ENCODE data around the gene CENPH.
"Not testable (repeated sequence)": the region's sequence is repeated elsewhere in the genome, so short reads cannot be mapped to it uniquely, and the experiment has no call there.

Gene CENPH, protein sequence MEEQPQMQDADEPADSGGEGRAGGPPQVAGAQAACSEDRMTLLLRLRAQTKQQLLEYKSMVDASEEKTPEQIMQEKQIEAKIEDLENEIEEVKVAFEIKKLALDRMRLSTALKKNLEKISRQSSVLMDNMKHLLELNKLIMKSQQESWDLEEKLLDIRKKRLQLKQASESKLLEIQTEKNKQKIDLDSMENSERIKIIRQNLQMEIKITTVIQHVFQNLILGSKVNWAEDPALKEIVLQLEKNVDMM

DNA sequence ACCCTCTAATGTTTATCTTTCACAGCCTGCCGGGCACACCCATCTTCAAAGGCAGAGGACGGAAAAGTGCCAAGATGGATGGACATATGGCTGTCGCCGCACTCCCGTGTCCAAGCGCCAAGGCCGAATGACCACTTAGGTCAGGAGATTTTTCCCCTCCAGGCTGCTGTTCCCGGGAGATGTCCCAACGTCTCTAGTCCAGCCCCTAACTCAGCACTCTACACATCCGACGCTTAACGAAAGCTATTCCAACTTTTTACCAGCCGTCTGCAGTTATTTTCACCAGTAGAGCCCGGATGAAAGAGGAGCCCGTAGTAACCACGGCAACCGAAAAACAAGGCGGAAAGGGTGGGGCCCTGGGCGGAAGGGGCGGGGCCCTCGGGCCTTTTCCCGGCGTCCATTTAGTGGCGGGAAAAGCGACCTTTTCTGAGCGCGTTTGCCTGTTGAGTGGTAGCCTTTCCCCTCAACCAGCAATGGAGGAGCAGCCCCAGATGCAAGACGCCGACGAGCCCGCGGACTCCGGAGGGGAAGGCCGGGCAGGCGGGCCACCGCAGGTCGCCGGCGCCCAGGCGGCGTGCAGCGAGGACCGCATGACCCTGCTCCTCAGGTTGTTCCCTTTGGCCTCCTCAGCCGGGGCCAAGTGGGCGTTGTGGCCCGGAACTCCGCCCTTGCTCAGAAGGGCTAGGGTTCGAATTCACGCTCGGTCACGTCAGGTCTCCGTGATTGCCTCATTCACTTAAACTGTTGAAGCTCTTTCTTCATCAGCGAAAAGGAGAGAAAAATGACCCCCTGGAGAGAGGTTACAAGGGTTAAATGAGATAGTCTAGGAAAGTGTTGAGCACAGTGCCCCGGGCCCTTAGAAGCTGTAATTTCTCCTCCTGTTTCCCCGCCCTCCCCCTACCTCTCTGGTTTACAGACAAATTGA, at the start of gene CENPH:
Gene CENPH, plus strand, starts transcription at position 422 of the 925 bp plus-strand sequence. Its CDS starts 52 bp downstream, at position 474.
- peak; percentile 97 for DNase-seq (ENCODE audit: low spot score)

DNA sequence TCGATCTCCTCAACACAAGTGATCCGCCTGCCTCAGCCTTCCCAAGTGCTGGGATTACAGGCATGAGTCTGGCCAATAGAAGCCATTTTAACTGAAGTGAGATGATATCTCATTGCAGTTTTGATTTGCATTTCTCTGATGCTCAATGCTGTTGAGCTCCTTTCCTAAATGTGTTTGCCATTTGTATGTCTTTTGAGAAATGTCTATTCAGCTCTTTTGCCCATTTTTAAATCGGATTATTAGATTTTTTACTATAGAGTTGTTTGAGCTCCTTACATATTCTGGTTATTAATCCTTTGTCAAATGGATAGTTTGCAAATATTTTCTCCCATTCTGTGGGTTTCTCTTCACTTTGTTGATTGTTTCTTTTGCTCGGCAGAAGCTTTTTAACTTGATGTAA, 49.1 kb upstream of the CENPH start:
- not testable (repeated sequence) for DNase-seq (ENCODE audit: low spot score)

DNA sequence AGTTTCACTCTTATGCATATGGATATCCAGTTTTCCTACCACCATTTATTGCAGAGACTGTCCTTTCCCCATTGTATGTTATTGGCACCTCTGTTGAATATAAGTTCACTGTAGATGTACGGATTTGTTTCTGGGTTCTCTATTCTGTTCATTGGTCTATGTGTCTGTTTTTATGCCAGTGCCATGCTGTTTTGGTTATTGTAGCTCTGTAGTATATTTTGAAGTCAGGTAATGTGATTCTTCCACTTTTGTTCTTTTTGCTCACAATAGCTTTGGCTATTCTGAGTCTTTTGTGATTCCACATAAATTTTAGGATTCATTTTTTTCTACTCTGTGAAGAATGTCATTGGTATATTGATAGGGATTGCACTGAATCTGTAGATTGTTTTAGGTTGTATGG, 48.6 kb upstream of the CENPH start:
- DNase-seq (ENCODE audit: low spot score) = no peak

DNA sequence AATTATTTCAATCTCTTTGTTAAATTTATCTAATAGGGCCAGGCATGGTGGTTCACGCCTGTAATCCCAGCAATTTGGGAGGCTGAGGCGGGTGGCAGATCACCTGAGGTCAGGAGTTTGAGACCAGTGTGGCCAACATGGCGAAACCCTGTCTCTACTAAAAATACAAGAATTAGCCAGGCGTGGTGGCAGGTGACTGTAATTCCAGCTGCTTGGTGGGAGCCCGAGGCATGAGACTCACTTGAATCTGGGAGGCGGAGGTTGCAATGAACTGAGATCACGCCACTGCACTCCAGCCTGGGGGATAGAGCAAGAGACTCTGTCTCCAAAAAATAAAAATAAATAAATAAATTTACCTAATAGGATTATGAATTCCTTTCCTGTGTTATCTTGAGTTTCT, 40.8 kb upstream of the CENPH start:
- DNase-seq (ENCODE audit: low spot score) = not testable (repeated sequence)

DNA sequence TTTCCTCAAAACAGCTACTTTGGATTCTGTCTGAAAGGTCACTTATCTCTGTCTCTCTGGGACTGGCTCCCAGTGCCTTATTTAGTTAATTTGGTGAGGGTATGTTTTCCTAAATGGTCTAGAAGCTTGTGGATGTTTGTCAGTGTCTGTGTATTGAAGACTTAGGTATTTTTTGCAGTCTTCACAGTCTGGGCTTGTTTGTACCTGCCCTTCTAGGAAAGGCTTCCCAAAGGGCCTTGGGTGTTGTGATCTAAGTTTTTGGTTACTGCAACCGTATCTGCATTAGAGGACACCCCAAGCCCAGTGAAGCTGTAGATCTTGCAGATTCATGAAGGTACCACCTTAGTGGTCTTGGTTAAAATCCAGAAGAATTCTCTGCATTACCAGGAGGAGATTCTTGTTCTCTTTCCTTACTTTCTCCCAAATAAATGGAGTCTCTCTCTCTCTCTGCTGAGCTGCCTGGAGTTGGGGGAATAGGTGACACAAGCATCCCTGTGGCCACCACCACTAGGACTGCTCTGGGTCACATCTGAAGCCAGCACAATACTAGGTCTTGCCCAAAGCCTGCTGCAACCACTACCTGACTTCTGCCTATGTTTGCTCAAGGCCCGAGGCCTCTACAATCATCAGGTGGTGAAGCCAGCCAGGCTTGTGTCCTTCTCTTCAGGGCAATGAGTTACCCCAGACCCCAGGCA, 40.3 kb upstream of the CENPH start:
- DNase-seq (ENCODE audit: low spot score) = no peak

DNA sequence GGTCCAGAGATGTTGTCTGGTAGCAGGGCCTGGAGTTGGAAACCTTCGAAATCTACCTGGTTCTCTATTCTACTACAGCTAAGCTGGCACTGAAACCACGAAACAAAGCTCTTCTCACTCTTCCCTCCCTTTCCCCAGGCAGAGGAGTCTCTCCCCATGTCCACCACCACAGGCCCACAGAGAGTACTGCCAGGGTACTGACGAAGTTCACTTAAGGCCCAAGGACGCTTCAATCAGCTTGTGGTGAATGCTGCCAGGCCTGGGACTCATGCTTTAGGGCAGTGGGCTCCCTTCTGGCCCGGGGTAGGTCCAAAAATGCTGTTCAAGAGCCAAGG, 39.7 kb upstream of the CENPH start:
- DNase-seq (ENCODE audit: low spot score) = no peak

DNA sequence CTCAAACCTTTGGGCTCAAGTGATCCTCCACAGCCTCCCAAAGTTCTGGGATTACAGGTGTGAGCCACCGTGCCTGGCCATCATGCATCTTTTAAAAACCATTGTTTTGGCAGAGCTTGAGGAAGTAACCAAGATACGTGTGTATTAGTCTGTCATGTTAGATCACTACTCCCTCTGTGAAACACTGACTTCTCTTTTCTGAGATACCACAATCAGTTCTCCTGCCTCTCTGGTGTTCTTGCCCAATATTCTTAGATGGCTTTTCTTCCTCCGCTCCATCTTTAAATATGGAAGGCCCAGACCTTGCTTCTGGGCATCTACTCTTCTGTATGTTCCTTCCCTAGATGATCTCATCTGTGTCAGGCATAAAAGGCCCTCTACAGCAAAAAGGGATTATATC, 36.7 kb upstream of the CENPH start:
- no peak for DNase-seq (ENCODE audit: low spot score)

DNA sequence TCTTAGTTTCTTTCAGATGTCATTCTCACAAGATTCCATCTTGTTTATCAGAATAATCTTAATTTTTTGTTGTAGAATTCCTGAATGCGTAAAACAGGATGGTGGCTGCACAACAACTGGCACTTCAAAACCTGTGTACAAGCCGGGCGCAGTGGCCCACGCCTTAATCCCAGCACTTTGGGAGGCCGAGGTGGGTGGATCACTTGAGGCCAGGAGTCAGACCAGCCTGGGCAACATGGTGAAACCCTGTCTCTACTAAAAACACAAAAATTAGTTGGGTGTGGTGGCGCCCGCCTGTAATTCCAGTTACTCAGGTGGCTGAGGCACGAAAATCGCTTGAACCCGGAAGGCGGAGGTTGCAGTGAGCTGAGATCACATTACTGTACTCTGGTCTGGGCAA, 32.9 kb upstream of the CENPH start:
- DNase-seq (ENCODE audit: low spot score) = no peak

DNA sequence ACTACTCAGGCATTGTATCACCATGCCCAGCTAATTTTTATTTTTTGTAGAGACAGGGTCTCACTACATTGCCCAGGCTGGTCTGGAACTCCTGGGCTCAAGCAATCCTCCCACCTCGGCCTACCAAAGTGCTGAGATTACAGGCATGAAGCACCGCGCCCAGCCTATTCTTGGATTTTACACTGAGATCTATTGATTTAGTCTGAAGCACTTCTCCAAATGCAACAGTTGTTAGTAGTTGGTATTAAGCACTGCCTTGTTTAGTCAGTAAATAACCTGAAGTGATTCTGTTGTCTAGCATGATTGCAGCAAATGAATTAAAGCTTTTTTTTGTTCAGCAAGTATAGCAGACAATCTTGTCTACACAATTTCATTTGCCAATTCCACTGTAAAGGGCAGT, 31.3 kb upstream of the CENPH start:
- no peak for DNase-seq (ENCODE audit: low spot score)

DNA sequence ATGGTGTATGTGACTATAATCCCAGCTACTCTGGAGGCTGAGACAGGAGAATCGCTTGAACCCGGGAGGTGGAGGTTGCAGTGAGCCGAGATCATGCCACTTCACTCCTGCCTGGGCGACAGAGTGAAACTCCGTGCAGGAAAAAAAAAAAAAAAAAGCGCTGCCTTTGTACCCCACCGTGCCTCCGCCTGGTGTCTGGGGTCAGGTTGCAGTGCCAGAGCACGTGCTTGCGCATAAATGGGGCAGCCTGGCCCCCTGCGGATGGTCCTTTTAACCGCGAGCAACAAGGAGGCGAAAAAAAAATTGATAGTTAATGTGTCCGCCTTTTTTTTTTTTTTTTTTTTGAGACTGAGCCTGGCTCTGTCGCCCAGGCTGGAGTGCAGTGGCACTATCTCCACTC, 28.7 kb upstream of the CENPH start:
- DNase-seq (ENCODE audit: low spot score) = no peak

DNA sequence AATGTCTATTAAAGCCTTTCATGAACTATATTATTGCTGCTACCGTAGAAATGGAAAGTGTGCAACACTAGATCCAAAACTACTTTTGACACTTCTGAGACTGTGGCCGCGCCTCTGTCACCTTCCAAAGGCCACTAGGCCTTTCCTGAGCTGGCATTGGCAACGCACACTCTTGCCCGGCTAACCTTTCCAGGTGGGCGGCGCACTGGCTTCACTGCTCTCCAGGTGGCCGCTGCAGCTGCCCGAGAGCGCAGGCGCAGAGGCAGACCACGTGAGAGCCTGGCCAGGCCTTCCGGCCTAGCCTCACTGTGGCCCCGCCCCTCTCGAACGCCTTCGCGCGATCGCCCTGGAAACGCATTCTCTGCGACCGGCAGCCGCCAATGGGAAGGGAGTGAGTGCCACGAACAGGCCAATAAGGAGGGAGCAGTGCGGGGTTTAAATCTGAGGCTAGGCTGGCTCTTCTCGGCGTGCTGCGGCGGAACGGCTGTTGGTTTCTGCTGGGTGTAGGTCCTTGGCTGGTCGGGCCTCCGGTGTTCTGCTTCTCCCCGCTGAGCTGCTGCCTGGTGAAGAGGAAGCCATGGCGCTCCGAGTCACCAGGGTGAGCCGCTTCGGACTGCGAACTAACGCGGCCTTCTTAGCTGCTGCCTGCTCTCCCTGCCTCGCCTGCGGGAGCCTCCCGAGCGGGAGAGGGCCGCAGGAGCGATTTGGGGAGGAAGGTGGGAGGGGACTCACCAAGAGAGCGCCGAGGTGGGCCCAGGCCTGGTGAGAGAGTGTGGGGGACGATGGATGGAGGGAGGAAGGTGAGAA, 22.5 kb upstream of the CENPH start, which contains the start of gene CCNB1:
Gene CCNB1, plus strand, starts transcription at position 465 of the 807 bp plus-strand sequence. Its CDS starts 113 bp downstream, at position 578.
- peak; percentile 98 for DNase-seq (ENCODE audit: low spot score)

DNA sequence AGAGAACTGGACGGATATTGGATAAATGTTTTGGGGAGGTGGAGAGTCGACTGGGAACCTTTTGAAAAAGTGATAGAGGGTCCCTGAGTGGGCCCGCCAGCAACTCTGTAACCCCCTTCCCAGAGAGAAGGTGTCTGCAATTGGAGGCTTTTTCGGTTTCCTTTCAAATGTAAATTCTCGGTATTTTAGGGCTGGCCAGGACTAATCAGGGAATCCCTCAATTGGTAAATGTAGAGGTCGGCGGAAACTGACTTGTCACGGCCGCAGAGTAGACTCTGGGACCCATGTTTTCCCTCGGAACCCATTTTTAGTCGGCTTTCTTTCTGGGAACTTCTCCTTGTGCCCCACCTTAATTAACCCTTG, 21.9 kb upstream of the CENPH start:
- DNase-seq (ENCODE audit: low spot score) = no peak

DNA sequence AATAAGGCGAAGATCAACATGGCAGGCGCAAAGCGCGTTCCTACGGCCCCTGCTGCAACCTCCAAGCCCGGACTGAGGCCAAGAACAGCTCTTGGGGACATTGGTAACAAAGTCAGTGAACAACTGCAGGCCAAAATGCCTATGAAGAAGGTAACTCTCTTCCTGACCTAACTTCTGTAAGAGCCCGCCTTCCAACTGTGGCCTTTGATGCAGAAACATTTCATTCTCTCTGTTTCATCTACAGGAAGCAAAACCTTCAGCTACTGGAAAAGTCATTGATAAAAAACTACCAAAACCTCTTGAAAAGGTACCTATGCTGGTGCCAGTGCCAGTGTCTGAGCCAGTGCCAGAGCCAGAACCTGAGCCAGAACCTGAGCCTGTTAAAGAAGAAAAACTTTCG, 21.5 kb upstream of the CENPH start:
- no peak for DNase-seq (ENCODE audit: low spot score)

DNA sequence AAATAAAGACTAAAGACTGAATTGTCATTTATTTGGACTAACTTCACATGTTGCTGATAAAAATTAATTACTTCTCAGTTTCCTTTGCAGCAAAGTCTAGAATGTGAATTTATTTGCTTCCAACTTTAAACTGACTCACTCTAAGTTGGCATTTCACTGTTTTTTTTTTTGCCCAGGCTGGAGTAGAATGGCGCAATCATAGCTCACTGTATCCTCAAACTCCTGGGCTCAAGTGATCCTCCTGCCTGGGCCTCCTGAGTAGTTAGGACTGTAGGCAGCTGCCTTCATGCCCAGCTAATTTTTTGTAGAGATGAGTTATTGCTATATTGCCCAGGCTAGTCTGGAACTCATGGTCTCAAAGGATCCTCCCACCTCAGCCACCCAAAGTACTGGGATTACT, 18.9 kb upstream of the CENPH start:
- no peak for DNase-seq (ENCODE audit: low spot score)

DNA sequence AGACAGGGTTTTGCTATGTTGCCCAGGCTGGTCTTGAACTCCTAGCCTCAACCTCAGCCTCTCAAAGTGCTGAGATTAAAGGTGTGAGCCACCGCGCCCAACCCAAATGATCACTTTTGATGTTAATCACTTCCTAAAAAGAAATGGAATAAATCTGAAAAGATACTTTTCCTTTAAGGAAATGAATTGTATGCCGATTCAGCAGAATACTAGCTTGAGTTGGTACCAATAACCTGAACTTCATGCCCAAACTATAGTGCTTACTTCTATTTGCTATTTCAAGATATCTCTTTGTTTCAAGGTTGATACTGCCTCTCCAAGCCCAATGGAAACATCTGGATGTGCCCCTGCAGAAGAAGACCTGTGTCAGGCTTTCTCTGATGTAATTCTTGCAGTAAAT, 18.4 kb upstream of the CENPH start:
- no peak for DNase-seq (ENCODE audit: low spot score)

DNA sequence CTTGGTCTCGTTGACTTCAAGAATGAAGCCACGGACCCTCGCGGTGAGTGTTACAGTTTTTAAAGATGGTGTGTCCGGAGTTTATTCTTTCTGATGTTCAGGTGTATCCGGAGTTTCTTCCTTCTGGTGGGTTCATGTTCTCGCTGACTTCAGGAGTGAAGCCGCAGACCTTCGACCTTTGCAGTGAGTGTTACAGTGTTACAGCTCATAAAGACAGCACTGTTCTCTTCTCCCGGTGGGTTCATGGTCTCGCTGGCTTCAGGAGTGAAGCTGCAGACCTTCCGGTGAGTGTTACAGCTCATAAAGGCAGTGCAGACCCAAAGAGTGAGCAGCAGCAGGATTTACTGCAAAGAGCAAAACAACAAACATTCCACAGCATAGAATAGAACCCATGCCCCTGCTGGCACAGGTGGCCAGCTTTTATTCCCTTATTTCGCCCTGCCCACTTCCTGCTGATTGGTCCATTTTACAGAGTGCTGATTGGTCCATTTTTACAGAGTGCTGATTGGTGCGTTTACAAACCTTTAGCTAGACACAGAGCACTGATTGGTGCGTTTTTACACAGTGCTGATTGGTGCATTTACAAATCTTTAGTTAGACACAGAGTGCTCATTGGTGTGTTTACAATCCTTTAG, 7.6 kb upstream of the CENPH start:
- DNase-seq (ENCODE audit: low spot score) = not testable (repeated sequence)

DNA sequence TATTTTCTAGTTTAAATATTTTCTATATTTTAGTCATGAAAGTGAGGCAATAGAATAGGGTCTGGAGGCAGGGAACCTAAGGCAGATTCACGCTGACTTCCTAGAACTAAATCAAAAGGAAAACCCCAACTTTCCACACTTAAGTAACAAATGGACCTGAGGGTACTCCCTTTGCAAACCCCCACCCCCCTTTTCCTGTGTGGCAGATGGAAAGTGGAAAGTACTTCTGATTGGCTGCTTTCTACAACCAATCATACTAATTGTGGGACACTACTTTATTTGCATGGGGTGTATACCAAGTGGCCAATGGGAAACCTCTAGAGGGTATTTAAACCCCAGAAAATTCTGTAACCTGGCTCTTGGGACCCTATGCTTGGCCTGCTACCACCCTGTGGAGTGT, 4.8 kb upstream of the CENPH start:
- no peak for DNase-seq (ENCODE audit: low spot score)

DNA sequence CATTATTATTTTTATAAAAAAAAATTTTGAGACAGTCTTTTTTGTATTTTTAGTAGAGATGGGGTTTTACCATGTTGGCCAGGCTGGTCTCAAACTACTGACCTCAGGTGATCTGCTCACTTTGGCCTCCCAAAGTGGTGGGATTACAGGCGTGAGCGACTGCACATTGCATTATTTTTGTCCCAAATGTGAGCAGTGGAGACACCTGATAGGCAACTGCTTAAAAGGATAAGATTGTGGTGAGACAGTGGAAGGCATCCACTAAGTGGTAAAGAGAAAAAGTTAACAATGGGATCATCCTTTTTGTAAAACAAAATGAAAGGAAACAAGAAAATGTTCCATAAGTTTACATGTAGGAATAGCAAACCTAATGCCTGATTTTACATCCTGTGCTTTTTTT, 2.0 kb upstream of the CENPH start:
- no peak for DNase-seq (ENCODE audit: low spot score)

DNA sequence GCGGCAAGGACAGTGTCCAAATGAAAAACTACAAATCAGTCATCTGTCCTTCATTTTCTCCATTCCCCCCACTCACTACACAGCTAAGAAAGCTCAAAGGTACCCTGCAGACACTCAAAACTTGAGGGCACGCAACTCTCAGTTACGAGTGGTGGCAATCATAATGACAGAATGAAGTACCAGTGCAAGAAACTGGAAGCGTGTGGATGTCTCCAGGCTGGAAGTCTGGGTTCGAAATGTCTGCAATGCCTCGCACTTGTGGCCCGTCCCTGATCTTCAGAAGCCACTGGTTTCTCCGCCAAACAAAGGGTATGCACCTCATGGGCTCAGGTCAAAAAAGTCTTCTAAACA, 597 bp upstream of the CENPH start:
- DNase-seq (ENCODE audit: low spot score) = no peak

DNA sequence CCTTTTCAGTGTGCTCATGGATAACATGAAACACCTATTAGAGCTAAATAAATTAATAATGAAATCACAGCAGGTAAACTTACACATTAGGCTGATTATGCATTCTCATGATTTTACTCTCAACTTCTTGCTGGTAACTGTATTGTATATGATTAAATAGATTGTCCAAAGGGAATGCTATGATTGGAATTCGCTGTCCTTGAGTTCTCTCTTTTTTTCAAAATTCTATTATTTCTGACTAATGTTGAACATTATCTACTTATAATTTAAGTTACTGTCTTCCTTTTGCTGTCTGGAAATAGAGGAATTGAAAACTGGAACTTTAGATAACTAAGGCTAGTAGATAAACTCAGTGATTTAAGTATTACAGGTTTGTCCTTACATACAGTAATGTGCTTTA, 13.1 kb downstream of the CENPH start:
- no peak for DNase-seq (ENCODE audit: low spot score)

DNA sequence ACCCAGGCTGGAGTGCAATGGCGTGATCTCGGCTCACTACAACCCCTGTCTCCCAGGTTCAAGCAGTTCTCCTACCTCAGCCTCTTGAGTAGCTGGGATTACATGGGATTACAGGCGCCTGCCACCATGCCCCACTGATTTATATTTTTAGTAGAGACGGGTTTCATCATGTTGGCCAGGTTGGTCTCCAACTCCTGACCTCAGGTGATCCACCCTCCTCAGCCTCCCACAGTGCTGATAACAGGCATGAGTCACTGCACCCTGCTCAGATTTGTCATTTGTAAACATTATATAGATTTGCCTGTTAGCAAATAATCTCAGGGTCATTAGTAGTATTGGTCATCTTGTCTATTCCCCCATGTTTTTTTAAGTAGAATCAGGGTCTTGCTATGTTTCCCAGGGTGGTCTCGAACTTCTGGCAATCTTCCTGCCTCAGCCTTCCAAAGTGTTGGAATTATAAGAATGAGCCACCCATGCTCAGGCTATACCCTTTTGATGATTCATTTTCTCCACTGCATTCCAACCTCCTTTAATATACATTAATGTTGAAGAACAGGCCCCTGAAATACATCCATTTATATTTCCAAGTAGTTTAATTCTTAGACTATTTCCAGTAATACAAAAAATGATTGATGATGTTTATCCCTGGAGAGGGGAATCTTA, 17.3 kb downstream of the CENPH start:
- DNase-seq (ENCODE audit: low spot score) = no peak
